HL-60/S4 treated with retinoic acid at 250 ng/mL for 4 days and 3 days (cell line): ENCODE data around the gene RAB3IL1.
"Not testable (repeated sequence)": the region's sequence is repeated elsewhere in the genome, so short reads cannot be mapped to it uniquely, and the experiment has no call there.

Experiments used
- in situ Hi-C: fragments of 300-500 bp; cut with MboI; formaldehyde crosslinking; loops from 2 replicates; pipeline ENCODE4 v1.7.0; 2022; ENCODE audit warnings: low sequenced_read_pairs

Gene RAB3IL1

GRCh38 chr11:61953632-61954031 lies 36.3 kb upstream of the RAB3IL1 start:
- in situ Hi-C loops: not testable (repeated sequence)

- in situ Hi-C loops: no loop called here
These were observed 35.5 kb upstream of the RAB3IL1 start for GRCh38 chr11:61952882-61953281.

- in situ Hi-C loops: no loop called here
These were observed 34.2 kb upstream of the RAB3IL1 start for GRCh38 chr11:61951484-61952135.

- in situ Hi-C loops: no loop called here
These were observed 32.7 kb upstream of the RAB3IL1 start, which contains the start of gene BEST1 for GRCh38 chr11:61950035-61950547. Gene BEST1, plus strand, starts transcription at chr11:61950351. Its CDS starts 1,456 bp downstream, at chr11:61951807.

- in situ Hi-C loops: loop anchor here (10.0 kb wide), 1 partner anchor 55 kb away; the partner anchor contains the start of gene FADS3
These were observed 32.0 kb upstream of the RAB3IL1 start for GRCh38 chr11:61949169-61950034.

GRCh38 chr11:61948505-61948904 lies 31.1 kb upstream of the RAB3IL1 start:
- in situ Hi-C loops: loop anchor here (10.0 kb wide), 1 partner anchor 54 kb away; the partner anchor contains the start of gene FADS3

GRCh38 chr11:61947486-61948210 lies 30.3 kb upstream of the RAB3IL1 start:
- in situ Hi-C loops: loop anchor here (10.0 kb wide), 1 partner anchor 53 kb away; the partner anchor contains the start of gene FADS3

GRCh38 chr11:61946894-61947293 lies 29.5 kb upstream of the RAB3IL1 start:
- in situ Hi-C loops: loop anchor here (10.0 kb wide), 1 partner anchor 52 kb away; the partner anchor contains the start of gene FADS3

GRCh38 chr11:61945191-61945590 lies 27.8 kb upstream of the RAB3IL1 start:
- in situ Hi-C loops: loop anchor here (10.0 kb wide), 1 partner anchor 50 kb away; the partner anchor contains the start of gene FADS3

GRCh38 chr11:61940466-61940865 lies 23.1 kb upstream of the RAB3IL1 start:
- in situ Hi-C loops: loop anchor here (10.0 kb wide), 1 partner anchor 46 kb away; the partner anchor contains the start of gene FADS3

- in situ Hi-C loops: no loop called here
These were observed 18.5 kb upstream of the RAB3IL1 start for GRCh38 chr11:61935861-61936260.

- in situ Hi-C loops: no loop called here
These were observed 13.6 kb upstream of the RAB3IL1 start for GRCh38 chr11:61930933-61931332.

- in situ Hi-C loops: no loop called here
These were observed 11.2 kb upstream of the RAB3IL1 start for GRCh38 chr11:61928606-61929005.

- in situ Hi-C loops: no loop called here
These were observed 10.1 kb upstream of the RAB3IL1 start for GRCh38 chr11:61927501-61927900.

GRCh38 chr11:61926235-61926634 lies 8.9 kb upstream of the RAB3IL1 start:
- in situ Hi-C loops: no loop called here

GRCh38 chr11:61925736-61926135 lies 8.4 kb upstream of the RAB3IL1 start:
- in situ Hi-C loops: no loop called here

GRCh38 chr11:61924064-61924455 lies 6.7 kb upstream of the RAB3IL1 start:
- in situ Hi-C loops: no loop called here

GRCh38 chr11:61923166-61924063 lies 6.0 kb upstream of the RAB3IL1 start:
- in situ Hi-C loops: no loop called here

GRCh38 chr11:61922539-61922938 lies 5.2 kb upstream of the RAB3IL1 start:
- in situ Hi-C loops: no loop called here

- in situ Hi-C loops: no loop called here
These were observed 4.1 kb upstream of the RAB3IL1 start for GRCh38 chr11:61921446-61921845.
